PC-3 (cell line): ENCODE measurements around the gene AFG1L.

ENCODE experiments used
- EZH2 ChIP-seq: fragments of 300-600 bp; sonication (generic); IDR thresholded peaks from one replicate; pipeline ENCODE4 v1.6.1; 2017; ENCODE audit warnings: antibody characterized with exemption, mild to moderate bottlenecking, low read length; ENCODE audit not compliant: unreplicated experiment
- EZH2phosphoT487 ChIP-seq: fragments of 300-600 bp; sonication (generic); IDR thresholded peaks from 2 replicates; pipeline ENCODE4 v1.6.1; 2018; ENCODE audit warnings: mild to moderate bottlenecking, antibody characterized with exemption, low read length, borderline replicate concordance
- TF ChIP-seq, protein P1 (sequence below): fragments of 300-600 bp; sonication (generic); conservative IDR thresholded peaks from 2 replicates; pipeline ENCODE4 v1.5.1; 2017; ENCODE audit warnings: antibody characterized with exemption, low read depth, mild to moderate bottlenecking, low read length

DNA sequence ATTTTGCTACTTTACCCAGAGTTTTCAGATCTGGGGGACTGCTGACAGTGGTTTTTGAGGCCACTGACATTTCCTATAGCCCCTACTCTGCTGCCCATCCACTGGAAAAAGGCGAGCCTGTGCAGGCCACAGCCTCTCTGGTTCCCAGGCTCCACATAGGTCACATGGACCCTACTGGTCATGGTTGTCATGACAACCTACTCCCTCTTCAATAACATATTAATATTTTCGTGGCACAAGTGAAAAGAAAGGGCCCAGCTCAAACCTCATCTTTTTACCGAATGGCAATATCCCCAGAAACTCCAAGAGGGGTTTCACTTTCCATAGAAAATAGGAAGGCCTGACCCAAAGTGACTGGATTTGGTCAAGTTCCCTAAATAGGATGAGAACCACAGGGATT lies 254.9 kb downstream of the AFG1L start:
- TF ChIP-seq, protein P1, sequence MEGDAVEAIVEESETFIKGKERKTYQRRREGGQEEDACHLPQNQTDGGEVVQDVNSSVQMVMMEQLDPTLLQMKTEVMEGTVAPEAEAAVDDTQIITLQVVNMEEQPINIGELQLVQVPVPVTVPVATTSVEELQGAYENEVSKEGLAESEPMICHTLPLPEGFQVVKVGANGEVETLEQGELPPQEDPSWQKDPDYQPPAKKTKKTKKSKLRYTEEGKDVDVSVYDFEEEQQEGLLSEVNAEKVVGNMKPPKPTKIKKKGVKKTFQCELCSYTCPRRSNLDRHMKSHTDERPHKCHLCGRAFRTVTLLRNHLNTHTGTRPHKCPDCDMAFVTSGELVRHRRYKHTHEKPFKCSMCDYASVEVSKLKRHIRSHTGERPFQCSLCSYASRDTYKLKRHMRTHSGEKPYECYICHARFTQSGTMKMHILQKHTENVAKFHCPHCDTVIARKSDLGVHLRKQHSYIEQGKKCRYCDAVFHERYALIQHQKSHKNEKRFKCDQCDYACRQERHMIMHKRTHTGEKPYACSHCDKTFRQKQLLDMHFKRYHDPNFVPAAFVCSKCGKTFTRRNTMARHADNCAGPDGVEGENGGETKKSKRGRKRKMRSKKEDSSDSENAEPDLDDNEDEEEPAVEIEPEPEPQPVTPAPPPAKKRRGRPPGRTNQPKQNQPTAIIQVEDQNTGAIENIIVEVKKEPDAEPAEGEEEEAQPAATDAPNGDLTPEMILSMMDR: no peak
- no peak for TF ChIP-seq EZH2phosphoT487
- TF ChIP-seq EZH2: no peak
